ENCODE measurements around the gene COL6A1. TPM values are rescaled to one million over a fixed set of nuclear protein-coding genes. Genes with fewer than 3 reads are reported as not detected.
A peak's percentile ranks its signal among the peaks of the same experiment; 100 is the strongest.

COL6A1 gene
- total RNA-seq, 2 donors from 2014 or later, result 39.8 to 131 TPM

- peak overlapping the region; percentile 69 for H3K4me3 ChIP-seq
- no peak for DNase-seq
- no peaks in the 10 kb centered on the region for H3K9me3 ChIP-seq
- H3K9ac ChIP-seq (ENCODE audit: low read depth in 2 of 2, low read length in 2 of 2), result peak overlapping the region; percentile 19 to 56
- no peaks in the 10 kb centered on the region for H3K4me1 ChIP-seq
- TF ChIP-seq, protein P1, sequence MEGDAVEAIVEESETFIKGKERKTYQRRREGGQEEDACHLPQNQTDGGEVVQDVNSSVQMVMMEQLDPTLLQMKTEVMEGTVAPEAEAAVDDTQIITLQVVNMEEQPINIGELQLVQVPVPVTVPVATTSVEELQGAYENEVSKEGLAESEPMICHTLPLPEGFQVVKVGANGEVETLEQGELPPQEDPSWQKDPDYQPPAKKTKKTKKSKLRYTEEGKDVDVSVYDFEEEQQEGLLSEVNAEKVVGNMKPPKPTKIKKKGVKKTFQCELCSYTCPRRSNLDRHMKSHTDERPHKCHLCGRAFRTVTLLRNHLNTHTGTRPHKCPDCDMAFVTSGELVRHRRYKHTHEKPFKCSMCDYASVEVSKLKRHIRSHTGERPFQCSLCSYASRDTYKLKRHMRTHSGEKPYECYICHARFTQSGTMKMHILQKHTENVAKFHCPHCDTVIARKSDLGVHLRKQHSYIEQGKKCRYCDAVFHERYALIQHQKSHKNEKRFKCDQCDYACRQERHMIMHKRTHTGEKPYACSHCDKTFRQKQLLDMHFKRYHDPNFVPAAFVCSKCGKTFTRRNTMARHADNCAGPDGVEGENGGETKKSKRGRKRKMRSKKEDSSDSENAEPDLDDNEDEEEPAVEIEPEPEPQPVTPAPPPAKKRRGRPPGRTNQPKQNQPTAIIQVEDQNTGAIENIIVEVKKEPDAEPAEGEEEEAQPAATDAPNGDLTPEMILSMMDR (IDR thresholded peaks at IDR 0.05), result no peak
- intact Hi-C loops (cut with DNase I), result loop anchor here (5.0 kb wide), 1 partner anchor 114 kb away; the partner anchor contains the start of gene COL6A2
- H3K27ac ChIP-seq, result peak overlapping the region; percentile 36
- H3K36me3 ChIP-seq, result no peaks in the 10 kb centered on the region
- H3K27me3 ChIP-seq, result peaks cover 19% of the 10 kb centered on the region
These were observed 2.0 kb downstream of the COL6A1 start for GRCh38 chr21:45983649-45983965.

GRCh38 chr21:45983981-45984551 lies 2.5 kb downstream of the COL6A1 start:
- peak overlapping the region; percentile 69 for H3K4me3 ChIP-seq
- H3K36me3 ChIP-seq, result no peaks in the 10 kb centered on the region
- TF ChIP-seq, protein P1 (IDR thresholded peaks at IDR 0.05), result no peak
- no peaks in the 10 kb centered on the region for H3K9me3 ChIP-seq
- no peak for DNase-seq
- H3K27ac ChIP-seq, result peak overlapping the region; percentile 36
- intact Hi-C loops (cut with DNase I), result loop anchor here (5.0 kb wide), 1 partner anchor 113 kb away; the partner anchor contains the start of gene COL6A2
- H3K27me3 ChIP-seq, result peaks cover 16% of the 10 kb centered on the region
- no peaks in the 10 kb centered on the region for H3K4me1 ChIP-seq
- peak overlapping the region in 1 of 2 donors; percentile 35 for H3K9ac ChIP-seq (ENCODE audit: low read depth in 2 of 2, low read length in 2 of 2)

- intact Hi-C loops (cut with DNase I), result loop anchor here (5.0 kb wide), 1 partner anchor 113 kb away; the partner anchor contains the start of gene COL6A2
- no peak overlapping the region for H3K4me3 ChIP-seq
- no peaks in the 10 kb centered on the region for H3K4me1 ChIP-seq
- no peaks in the 10 kb centered on the region for H3K36me3 ChIP-seq
- DNase-seq, result no peak
- H3K9ac ChIP-seq (ENCODE audit: low read depth in 2 of 2, low read length in 2 of 2), result peak overlapping the region in 1 of 2 donors; percentile 35
- TF ChIP-seq, protein P1 (IDR thresholded peaks at IDR 0.05), result no peak
- no peaks in the 10 kb centered on the region for H3K9me3 ChIP-seq
- peaks cover 13% of the 10 kb centered on the region for H3K27me3 ChIP-seq
- H3K27ac ChIP-seq, result peak overlapping the region; percentile 12
These were observed 3.1 kb downstream of the COL6A1 start for GRCh38 chr21:45984584-45985095.

- Histone ChIP-seq H3K9ac (ENCODE audit: low read depth in 2 of 2, low read length in 2 of 2) (no peak overlapping the region), H3K4me1 (no peaks in the 10 kb centered on the region), H3K36me3 (no peaks in the 10 kb centered on the region), H3K27me3 (peaks cover 13% of the 10 kb centered on the region), H3K9me3 (no peaks in the 10 kb centered on the region), H3K4me3 (no peak overlapping the region), H3K27ac (peak overlapping the region; percentile 12)
- TF ChIP-seq, protein P1 (IDR thresholded peaks at IDR 0.05), result no peak
- intact Hi-C loops (cut with DNase I), result no loop called here
- no peak for DNase-seq
These were observed 4.1 kb downstream of the COL6A1 start for GRCh38 chr21:45985471-45986315.

DNA sequence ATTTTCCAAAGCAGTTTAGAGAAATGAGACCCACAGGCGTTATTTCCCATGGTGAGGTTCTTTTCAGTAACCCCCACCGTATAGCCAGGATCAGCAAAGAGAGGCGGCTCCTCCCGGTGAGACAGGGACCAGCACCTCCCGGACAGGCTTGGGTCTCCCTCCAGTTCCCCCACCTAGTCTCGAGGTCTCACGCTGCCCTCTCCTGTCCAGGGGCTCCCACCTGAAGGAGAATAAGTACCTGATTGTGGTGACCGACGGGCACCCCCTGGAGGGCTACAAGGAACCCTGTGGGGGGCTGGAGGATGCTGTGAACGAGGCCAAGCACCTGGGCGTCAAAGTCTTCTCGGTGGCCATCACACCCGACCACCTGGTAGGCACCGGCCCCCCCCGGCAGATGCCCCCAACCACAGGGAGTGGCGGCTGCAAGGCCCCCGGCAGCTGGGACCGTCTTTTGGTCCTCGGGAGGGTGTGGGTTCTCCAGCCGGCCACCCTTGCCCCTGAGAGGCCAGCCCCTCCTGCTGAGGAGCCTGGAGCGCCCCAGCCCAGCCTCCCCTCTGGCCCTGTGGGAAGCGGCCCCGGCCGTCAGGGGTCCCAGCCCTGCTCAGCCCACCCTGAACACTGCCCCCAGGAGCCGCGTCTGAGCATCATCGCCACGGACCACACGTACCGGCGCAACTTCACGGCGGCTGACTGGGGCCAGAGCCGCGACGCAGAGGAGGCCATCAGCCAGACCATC lies 4.9 kb downstream of the COL6A1 start:
- H3K9me3 ChIP-seq, result no peaks in the 10 kb centered on the region
- intact Hi-C loops (cut with DNase I), result no loop called here
- H3K4me1 ChIP-seq, result no peaks in the 10 kb centered on the region
- H3K9ac ChIP-seq (ENCODE audit: low read depth in 2 of 2, low read length in 2 of 2), result no peak overlapping the region
- peaks cover 13% of the 10 kb centered on the region for H3K27me3 ChIP-seq
- TF ChIP-seq, protein P1 (IDR thresholded peaks at IDR 0.05), result no peak
- no peak overlapping the region for H3K4me3 ChIP-seq
- no peaks in the 10 kb centered on the region for H3K36me3 ChIP-seq
- no peak overlapping the region for H3K27ac ChIP-seq
- no peak for DNase-seq

Measured in colonic mucosa (tissue), 4 donors.